ENCODE data around the gene RAI1. TPM values are rescaled to one million over a fixed set of nuclear protein-coding genes. Genes with fewer than 3 reads are reported as not detected.

RAI1 gene
- total RNA-seq, 3 donors from 2014 or later: 19.9 to 22.4 (median 20.1) TPM

GRCh38 chr17:17706140-17707060, 25.1 kb downstream of the RAI1 start:
- peaks cover 2% of the 10 kb centered on the region for H3K36me3 Mint-ChIP-seq (ENCODE audit: insufficient read depth)
- H3K4me1 Mint-ChIP-seq (ENCODE audit: low read depth): peaks cover 2% of the 10 kb centered on the region
- ATAC-seq (no peak), DNase-seq (no peak)
- H3K9me3 Mint-ChIP-seq: no peaks in the 10 kb centered on the region
- no peak overlapping the region for H3K4me3 Mint-ChIP-seq
- H3K27me3 Mint-ChIP-seq (ENCODE audit: low read depth): no peaks in the 10 kb centered on the region

DNA sequence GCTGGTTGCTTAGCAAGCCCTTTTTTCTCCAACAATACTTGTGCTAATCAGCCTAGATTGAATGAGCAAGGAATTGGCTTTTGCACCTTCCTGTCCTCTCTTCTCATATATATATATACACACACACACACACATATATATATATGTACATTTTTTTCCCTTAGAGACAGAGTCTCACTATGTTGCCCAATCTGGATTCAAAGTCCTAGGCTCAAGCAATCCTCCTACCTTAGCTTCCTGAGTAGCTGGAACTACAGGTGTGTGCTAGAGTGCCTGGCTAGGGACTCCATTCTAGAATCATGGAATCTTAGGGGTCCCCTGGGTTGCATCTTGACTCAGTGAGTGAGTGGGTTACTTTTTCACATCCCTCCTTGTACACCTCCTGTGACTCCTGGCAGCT, 27.0 kb downstream of the RAI1 start:
- ATAC-seq (no peak), DNase-seq (no peak)
- H3K27me3 Mint-ChIP-seq (ENCODE audit: low read depth): no peaks in the 10 kb centered on the region
- peaks cover 11% of the 10 kb centered on the region for H3K4me1 Mint-ChIP-seq (ENCODE audit: low read depth)
- H3K36me3 Mint-ChIP-seq (ENCODE audit: insufficient read depth): peaks cover 2% of the 10 kb centered on the region
- no peaks in the 10 kb centered on the region for H3K9me3 Mint-ChIP-seq
- no peak overlapping the region for H3K4me3 Mint-ChIP-seq

GRCh38 chr17:17708816-17709215, 27.6 kb downstream of the RAI1 start:
- no peak for DNase-seq
- peaks cover 2% of the 10 kb centered on the region for H3K36me3 Mint-ChIP-seq (ENCODE audit: insufficient read depth)
- no peaks in the 10 kb centered on the region for H3K27me3 Mint-ChIP-seq (ENCODE audit: low read depth)
- H3K4me1 Mint-ChIP-seq (ENCODE audit: low read depth): peaks cover 11% of the 10 kb centered on the region
- no peaks in the 10 kb centered on the region for H3K9me3 Mint-ChIP-seq
- no peak for ATAC-seq
- H3K4me3 Mint-ChIP-seq: no peak overlapping the region

DNA sequence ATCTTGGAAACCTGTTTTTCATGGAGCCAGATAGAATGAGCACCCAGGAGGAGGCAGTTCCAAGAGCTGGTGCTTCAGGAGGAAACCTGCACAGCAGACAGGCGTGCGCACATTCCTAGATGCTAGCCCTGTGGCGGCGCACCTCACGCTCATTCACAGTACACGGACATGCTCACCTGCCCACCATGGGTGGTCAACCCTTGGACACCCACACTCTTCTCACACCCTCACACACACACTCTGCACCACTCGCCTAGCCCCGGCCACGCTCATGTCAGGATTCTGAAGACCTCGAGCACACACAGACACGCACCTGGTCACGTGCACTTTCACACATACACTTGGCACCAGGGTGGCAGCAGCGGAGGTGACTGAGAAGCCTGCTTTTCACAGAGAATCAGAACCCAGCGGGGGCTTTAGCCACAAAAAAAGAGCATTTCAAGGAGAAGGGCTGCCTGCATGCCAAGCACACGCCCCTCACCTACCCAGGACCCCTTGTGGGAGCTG, 28.6 kb downstream of the RAI1 start:
- H3K4me3 Mint-ChIP-seq: no peak overlapping the region
- H3K27me3 Mint-ChIP-seq (ENCODE audit: low read depth): no peaks in the 10 kb centered on the region
- ATAC-seq (no peak), DNase-seq (no peak)
- H3K4me1 Mint-ChIP-seq (ENCODE audit: low read depth): peaks cover 11% of the 10 kb centered on the region
- H3K36me3 Mint-ChIP-seq (ENCODE audit: insufficient read depth): peaks cover 5% of the 10 kb centered on the region
- no peaks in the 10 kb centered on the region for H3K9me3 Mint-ChIP-seq

- Mint-ChIP-seq H3K4me1 (ENCODE audit: low read depth) (peaks cover 11% of the 10 kb centered on the region), H3K4me3 (no peak overlapping the region), H3K36me3 (ENCODE audit: insufficient read depth) (peaks cover 5% of the 10 kb centered on the region), H3K9me3 (no peaks in the 10 kb centered on the region), H3K27me3 (ENCODE audit: low read depth) (no peaks in the 10 kb centered on the region)
- ATAC-seq (no peak), DNase-seq (no peak)
Observed at GRCh38 chr17:17710355-17710727, 29.1 kb downstream of the RAI1 start.

DNA sequence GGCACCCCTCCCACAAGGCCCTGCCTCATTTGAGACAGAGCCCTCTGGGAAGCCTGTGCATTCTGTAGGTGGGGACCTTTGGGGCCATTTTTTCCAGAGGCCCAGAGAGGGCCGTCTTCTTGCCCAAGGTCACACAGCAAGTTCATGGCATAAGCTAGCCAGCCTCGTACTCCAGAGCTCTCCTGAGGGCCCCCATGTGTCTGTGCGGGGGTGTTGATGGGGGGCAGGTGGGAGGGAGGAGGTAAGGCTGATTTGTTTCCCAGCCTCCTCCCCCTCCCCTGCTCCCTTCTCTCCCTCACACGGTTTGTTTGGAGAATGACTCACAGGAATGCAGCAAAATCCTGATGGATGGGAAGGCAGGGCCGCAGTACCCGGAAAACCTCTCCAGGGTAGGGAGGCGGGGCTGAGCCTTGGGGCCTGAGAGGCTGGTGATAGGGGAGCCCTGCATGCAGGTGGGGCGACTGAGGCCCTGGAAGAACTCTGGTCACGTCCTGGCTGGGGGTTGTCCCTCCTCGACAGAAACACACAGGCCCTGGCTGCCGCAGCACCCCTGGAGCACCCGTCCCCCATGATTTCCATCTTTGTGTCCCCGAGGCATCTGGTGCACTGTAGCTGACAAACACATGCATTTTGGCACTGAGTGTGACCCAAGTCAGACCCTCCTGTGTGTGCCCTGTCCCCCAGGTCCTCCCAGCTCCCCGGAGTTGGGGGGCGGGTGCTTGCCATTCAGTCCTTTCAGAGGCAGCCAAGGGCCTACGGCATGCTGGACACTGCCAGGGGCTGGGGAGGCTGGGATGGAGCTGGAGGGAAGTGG, 29.7 kb downstream of the RAI1 start:
- H3K4me1 Mint-ChIP-seq (ENCODE audit: low read depth): peaks cover 11% of the 10 kb centered on the region
- no peaks in the 10 kb centered on the region for H3K27me3 Mint-ChIP-seq (ENCODE audit: low read depth)
- H3K4me3 Mint-ChIP-seq: no peak overlapping the region
- no peaks in the 10 kb centered on the region for H3K9me3 Mint-ChIP-seq
- ATAC-seq (no peak), DNase-seq (no peak)
- peaks cover 5% of the 10 kb centered on the region for H3K36me3 Mint-ChIP-seq (ENCODE audit: insufficient read depth)

DNA sequence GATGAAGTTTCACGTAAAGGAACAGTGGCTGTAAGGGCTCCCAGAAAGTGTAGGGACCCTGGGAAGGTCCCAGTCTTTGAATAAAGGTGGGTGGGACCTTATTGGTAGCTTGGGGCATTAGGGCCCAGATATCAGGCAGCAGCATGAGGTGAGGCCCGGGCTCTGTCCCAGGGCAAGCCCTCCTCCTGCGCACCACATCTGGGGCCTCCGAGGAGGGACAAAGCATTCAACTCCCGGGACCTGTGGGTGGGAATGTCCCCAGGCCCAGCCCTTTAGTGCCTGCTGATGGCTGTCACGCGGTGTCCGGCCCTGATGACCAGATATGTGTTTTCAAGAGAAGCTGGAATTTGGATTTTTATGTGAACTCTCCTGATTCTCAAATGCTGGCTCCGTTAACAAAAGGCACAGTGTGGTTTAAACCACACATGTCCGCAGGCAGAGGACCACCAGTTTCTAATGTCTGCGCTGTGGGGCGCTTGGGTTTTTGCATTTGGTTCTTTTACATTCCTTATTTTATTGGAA, 30.4 kb downstream of the RAI1 start:
- no peaks in the 10 kb centered on the region for H3K27me3 Mint-ChIP-seq (ENCODE audit: low read depth)
- H3K9me3 Mint-ChIP-seq: no peaks in the 10 kb centered on the region
- H3K4me3 Mint-ChIP-seq: no peak overlapping the region
- ATAC-seq: no peak
- peaks cover 11% of the 10 kb centered on the region for H3K4me1 Mint-ChIP-seq (ENCODE audit: low read depth)
- peaks cover 6% of the 10 kb centered on the region for H3K36me3 Mint-ChIP-seq (ENCODE audit: insufficient read depth)
- DNase-seq: no peak

DNA sequence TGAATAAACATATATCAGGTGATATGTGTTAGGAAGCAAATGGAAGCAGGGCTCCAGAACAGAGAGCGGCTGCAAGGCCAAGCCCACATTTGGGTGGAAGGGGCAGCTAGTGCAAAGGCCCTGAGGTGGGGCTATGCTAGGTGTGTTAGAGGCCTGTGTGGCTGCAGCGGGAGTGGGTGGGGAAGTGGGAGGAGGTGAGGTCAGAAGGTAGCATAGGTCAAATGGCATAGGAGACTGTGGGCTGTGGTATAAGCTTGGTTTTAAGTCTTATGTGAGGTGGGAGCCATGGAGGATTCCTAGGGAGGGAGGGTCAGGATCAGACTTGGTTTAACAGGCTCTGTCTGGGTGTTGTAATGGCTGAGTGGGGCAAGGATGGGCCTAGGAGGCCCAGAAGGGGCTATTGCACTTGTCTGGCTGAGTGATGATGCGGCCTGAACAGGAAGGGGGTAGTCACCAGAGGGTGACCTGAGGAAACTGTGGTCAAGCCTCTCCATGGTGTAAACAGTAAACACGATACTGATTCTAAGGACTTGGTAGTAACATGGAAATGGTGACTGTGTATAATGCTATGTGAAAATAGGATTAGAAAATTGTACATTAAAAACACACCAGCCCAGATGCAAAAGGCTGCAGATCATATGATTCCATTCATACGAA, 31.1 kb downstream of the RAI1 start:
- no peaks in the 10 kb centered on the region for H3K27me3 Mint-ChIP-seq (ENCODE audit: low read depth)
- no peaks in the 10 kb centered on the region for H3K9me3 Mint-ChIP-seq
- H3K4me3 Mint-ChIP-seq: no peak overlapping the region
- peak in 1 of 2 donors; percentile 30 for ATAC-seq
- no peak for DNase-seq
- peaks cover 11% of the 10 kb centered on the region for H3K4me1 Mint-ChIP-seq (ENCODE audit: low read depth)
- H3K36me3 Mint-ChIP-seq (ENCODE audit: insufficient read depth): peaks cover 9% of the 10 kb centered on the region

- Mint-ChIP-seq H3K27me3 (ENCODE audit: low read depth) (no peaks in the 10 kb centered on the region), H3K9me3 (no peaks in the 10 kb centered on the region), H3K4me3 (no peak overlapping the region), H3K4me1 (ENCODE audit: low read depth) (peaks cover 11% of the 10 kb centered on the region), H3K36me3 (ENCODE audit: insufficient read depth) (peaks cover 9% of the 10 kb centered on the region)
- DNase-seq (no peak), ATAC-seq (no peak)
Observed at GRCh38 chr17:17713839-17714238, 32.6 kb downstream of the RAI1 start.

DNA sequence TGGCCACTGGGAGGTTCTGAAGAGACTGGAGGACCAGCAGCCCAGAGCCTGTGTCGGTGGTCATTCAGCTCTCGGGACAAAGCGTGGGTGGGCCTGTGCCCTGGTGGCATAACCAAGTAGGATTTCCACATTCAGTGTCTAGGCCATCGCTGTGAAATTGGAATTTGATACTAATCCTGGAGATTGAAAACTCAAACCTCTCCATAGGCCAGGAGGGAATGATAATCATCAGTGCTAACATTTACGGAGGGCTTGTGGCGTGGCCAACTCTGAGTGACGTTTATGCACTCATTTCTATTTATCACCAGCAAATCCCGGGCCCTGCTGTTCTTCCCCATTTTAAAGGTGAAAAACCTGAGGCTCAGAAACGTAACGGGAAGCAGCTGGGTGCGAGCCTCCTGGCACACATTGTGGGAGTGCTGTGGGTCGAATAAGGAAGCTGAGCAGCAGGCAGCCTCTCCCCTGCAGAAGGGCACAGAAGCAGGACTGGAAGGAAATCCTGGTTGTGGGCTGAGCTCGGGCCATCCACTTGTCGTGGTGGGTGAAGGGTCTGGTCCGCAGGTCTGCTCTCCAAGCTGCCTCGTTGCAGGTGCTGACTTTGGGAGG, 33.1 kb downstream of the RAI1 start:
- ATAC-seq (no peak), DNase-seq (no peak)
- Mint-ChIP-seq H3K9me3 (no peaks in the 10 kb centered on the region), H3K4me3 (no peak overlapping the region), H3K36me3 (ENCODE audit: insufficient read depth) (peaks cover 9% of the 10 kb centered on the region), H3K27me3 (ENCODE audit: low read depth) (no peaks in the 10 kb centered on the region), H3K4me1 (ENCODE audit: low read depth) (peaks cover 11% of the 10 kb centered on the region)

- no peaks in the 10 kb centered on the region for H3K27me3 Mint-ChIP-seq (ENCODE audit: low read depth)
- H3K36me3 Mint-ChIP-seq (ENCODE audit: insufficient read depth): peaks cover 9% of the 10 kb centered on the region
Observed at GRCh38 chr17:17714879-17715278, 33.6 kb downstream of the RAI1 start.

DNA sequence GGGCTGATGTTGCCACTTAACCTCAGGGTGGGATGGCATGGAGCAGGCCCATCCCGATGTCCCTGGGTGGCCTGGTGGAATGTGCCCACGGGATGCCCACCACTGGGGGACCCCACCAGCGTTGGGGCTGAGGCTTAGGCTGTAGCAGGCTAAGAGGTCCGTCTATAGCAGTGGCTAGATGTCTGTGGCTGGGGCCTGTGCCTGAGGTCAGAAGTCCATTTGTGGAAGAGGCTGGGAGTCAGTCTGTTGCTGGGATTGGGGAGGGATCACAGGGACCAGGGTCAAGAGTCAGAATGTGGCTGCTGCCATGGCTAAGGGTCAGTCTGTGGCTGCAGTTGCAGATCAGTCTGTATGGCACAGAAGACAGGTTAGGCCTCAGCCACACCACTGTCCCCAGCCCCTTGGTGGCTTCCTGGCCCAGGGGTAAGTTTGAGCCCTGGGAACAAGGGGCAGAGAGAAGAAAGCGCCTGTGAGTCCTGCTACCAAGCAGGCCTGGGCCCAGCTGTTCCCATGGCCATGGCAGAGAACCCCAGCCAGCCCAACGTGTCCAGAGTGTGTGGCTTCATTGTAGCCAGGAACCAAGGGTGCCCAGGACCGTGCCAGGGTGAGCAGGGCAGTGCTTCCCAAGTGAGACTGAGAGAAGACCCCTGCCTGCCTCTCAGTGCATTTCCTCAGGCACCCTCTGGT, 35.7 kb downstream of the RAI1 start:
- H3K4me1 Mint-ChIP-seq (ENCODE audit: low read depth): peaks cover 18% of the 10 kb centered on the region
- no peak overlapping the region for H3K4me3 Mint-ChIP-seq
- H3K36me3 Mint-ChIP-seq (ENCODE audit: insufficient read depth): peaks cover 9% of the 10 kb centered on the region
- no peaks in the 10 kb centered on the region for H3K9me3 Mint-ChIP-seq
- peaks cover 9% of the 10 kb centered on the region for H3K27me3 Mint-ChIP-seq (ENCODE audit: low read depth)
- ATAC-seq (no peak), DNase-seq (no peak)

More at GRCh38 chr17:17714879-17715278, 33.6 kb downstream of the RAI1 start:
- Mint-ChIP-seq H3K4me3 (no peak overlapping the region), H3K9me3 (no peaks in the 10 kb centered on the region), H3K4me1 (ENCODE audit: low read depth) (peaks cover 11% of the 10 kb centered on the region)
- no peak for DNase-seq
- ATAC-seq: no peak

DNA sequence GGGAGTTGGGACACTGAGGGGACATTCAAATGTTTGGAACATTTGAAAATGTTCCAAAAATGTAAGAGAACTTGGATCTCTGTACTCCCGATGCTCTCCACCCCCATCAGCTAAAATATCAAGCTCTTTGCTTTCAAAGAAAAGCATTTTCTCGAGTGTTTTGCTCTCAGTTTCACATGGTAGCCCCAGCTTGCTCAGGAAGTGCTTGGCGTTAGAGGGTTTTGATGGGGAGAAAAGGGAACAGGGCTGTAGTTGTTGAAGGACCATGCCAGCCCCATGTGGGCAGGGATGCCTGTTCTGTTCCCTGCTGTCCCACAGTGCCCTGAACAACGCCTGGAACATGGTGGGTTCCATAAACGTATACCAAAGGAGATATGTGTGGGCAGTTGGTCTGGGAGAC, 37.0 kb downstream of the RAI1 start:
- Mint-ChIP-seq H3K9me3 (no peaks in the 10 kb centered on the region), H3K4me1 (ENCODE audit: low read depth) (peaks cover 18% of the 10 kb centered on the region)

More for the DNA sequence above, 37.0 kb downstream of the RAI1 start:
- no peak overlapping the region for H3K4me3 Mint-ChIP-seq
- peaks cover 9% of the 10 kb centered on the region for H3K36me3 Mint-ChIP-seq (ENCODE audit: insufficient read depth)
- peaks cover 20% of the 10 kb centered on the region for H3K27me3 Mint-ChIP-seq (ENCODE audit: low read depth)
- ATAC-seq: no peak
- DNase-seq: no peak
